Vagina (tissue), 2 donors: ENCODE results near the gene ANKRD11.

Source experiments
- POLR2A ChIP-seq, 2 donors: fragments of 450-650 bp; IDR thresholded peaks; one replicate each; pipeline ENCODE4 v1.6.1; 2017; ENCODE audit warnings: antibody characterized with exemption in 2 of 2, mild to moderate bottlenecking in 2 of 2, moderate library complexity in 2 of 2
- POLR2AphosphoS5 ChIP-seq, 2 donors: sonication (generic); formaldehyde crosslinking; IDR thresholded peaks; one replicate each; pipeline ENCODE4 v1.9.0; 2017; ENCODE audit warnings: antibody characterized with exemption in 2 of 2, mild to moderate bottlenecking in 2 of 2, low read depth in 1 of 2; ENCODE audit not compliant: insufficient read depth in 1 of 2

DNA sequence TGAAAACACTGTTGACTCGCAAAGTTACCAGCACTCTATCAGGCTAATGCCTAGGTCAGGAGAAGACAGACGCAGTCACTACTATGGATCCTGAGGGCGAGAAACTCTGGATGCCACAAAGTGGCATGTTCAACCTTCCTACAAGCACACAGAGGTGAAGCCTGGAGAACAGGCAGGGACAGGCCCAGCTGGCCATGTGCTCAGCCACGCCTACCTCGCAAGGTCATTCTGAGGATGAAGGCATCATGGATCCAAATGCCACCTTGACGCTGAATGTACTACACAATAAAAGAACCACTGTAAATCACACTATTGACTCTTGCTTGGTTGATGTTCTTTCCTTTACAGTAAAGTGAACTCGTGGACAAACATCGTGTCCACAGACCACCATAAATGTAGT lies 85.8 kb downstream of the ANKRD11 start:
- TF ChIP-seq POLR2A (IDR thresholded peaks at IDR 0.05) (no peak), POLR2AphosphoS5 (IDR thresholded peaks at IDR 0.05; ENCODE audit: insufficient read depth in 1 of 2, low read depth in 1 of 2) (no peak)
